Astrocyte of the spinal cord (primary cell): ENCODE measurements around the gene FBLN2.

Experiments
- DNase-seq: peaks from one replicate; pipeline ENCODE4 v3.0.0; 2011; ENCODE audit warnings: low read depth, low spot score
- H3K4me3 ChIP-seq: 2 replicates; pipeline ENCODE4 v1.5.1; 2011; ENCODE audit warnings: low read depth, mild to moderate bottlenecking, low read length, moderate library complexity
- CTCF ChIP-seq: IDR thresholded peaks from 2 replicates; pipeline ENCODE4 v1.5.1; 2012; ENCODE audit warnings: low read depth, mild to moderate bottlenecking, low read length, inconsistent platforms
- in situ Hi-C: cut with HindIII; loops from 2 replicates; pipeline ENCODE4 v1.10.0; 2017; ENCODE audit warnings: low sequenced_read_pairs

Gene FBLN2

GRCh38 chr3:13574083-13574797 is 25.3 kb downstream of the FBLN2 start:
- in situ Hi-C loops = no loop called here
- H3K4me3 ChIP-seq = no peak overlapping the region
- no peak for TF ChIP-seq CTCF
- DNase-seq = no peak

- H3K4me3 ChIP-seq = no peak overlapping the region
- in situ Hi-C loops = no loop called here
- DNase-seq = peak; percentile 39
- no peak for TF ChIP-seq CTCF
Observed at GRCh38 chr3:13574798-13575451, 26.0 kb downstream of the FBLN2 start.

GRCh38 chr3:13575459-13576061 is 26.6 kb downstream of the FBLN2 start:
- no peak for TF ChIP-seq CTCF
- in situ Hi-C loops = no loop called here
- DNase-seq = no peak
- H3K4me3 ChIP-seq = no peak overlapping the region

- in situ Hi-C loops = no loop called here
- no peak overlapping the region for H3K4me3 ChIP-seq
- TF ChIP-seq CTCF = no peak
- DNase-seq = no peak
Observed at GRCh38 chr3:13577181-13578121, 28.5 kb downstream of the FBLN2 start.

GRCh38 chr3:13578251-13578650 is 29.3 kb downstream of the FBLN2 start:
- no peak for TF ChIP-seq CTCF
- H3K4me3 ChIP-seq = no peak overlapping the region
- in situ Hi-C loops = no loop called here
- DNase-seq = no peak

GRCh38 chr3:13579063-13579462 is 30.1 kb downstream of the FBLN2 start:
- H3K4me3 ChIP-seq = no peak overlapping the region
- DNase-seq = peak; percentile 73
- TF ChIP-seq CTCF = no peak
- in situ Hi-C loops = no loop called here
